NOMO-1 (cell line): ENCODE results near the gene SNTB2.
"Not testable (repeated sequence)": the region's sequence is repeated elsewhere in the genome, so short reads cannot be mapped to it uniquely, and the experiment has no call there.

Experiments
- DNase-seq, 2 experiments: peaks; one replicate each; lab custom pipeline; 2025; ENCODE audit not compliant: unreplicated experiment in 2 of 2; lab: John Stamatoyannopoulos, UW

SNTB2 gene

GRCh38 chr16:69225121-69225520 lies 38.2 kb downstream of the SNTB2 start:
- no peak for DNase-seq

GRCh38 chr16:69233124-69233523 lies 46.2 kb downstream of the SNTB2 start:
- DNase-seq: no peak

GRCh38 chr16:69234460-69234859 lies 47.5 kb downstream of the SNTB2 start:
- DNase-seq: no peak

- DNase-seq: no peak
Observed at GRCh38 chr16:69236319-69236718, 49.4 kb downstream of the SNTB2 start.

- DNase-seq: no peak
Observed at GRCh38 chr16:69237296-69237695, 50.3 kb downstream of the SNTB2 start.

- no peak for DNase-seq
Observed at GRCh38 chr16:69239851-69240250, 52.9 kb downstream of the SNTB2 start.

- DNase-seq: no peak
Observed at GRCh38 chr16:69240331-69240730, 53.4 kb downstream of the SNTB2 start.

GRCh38 chr16:69241926-69242325 lies 55.0 kb downstream of the SNTB2 start:
- no peak for DNase-seq

- DNase-seq: no peak
Observed at GRCh38 chr16:69243479-69243878, 56.5 kb downstream of the SNTB2 start.

GRCh38 chr16:69244336-69244735 lies 57.4 kb downstream of the SNTB2 start:
- DNase-seq: no peak

GRCh38 chr16:69250081-69250480 lies 63.1 kb downstream of the SNTB2 start:
- DNase-seq: no peak

GRCh38 chr16:69253870-69254341 lies 66.9 kb downstream of the SNTB2 start:
- DNase-seq: no peak

GRCh38 chr16:69259428-69259764 lies 72.4 kb downstream of the SNTB2 start:
- not testable (repeated sequence) for DNase-seq

GRCh38 chr16:69260019-69260418 lies 73.1 kb downstream of the SNTB2 start:
- DNase-seq: no peak

GRCh38 chr16:69260506-69260905 lies 73.5 kb downstream of the SNTB2 start:
- DNase-seq: no peak

GRCh38 chr16:69266334-69267063 lies 79.5 kb downstream of the SNTB2 start:
- DNase-seq: no peak

GRCh38 chr16:69267633-69268032 lies 80.7 kb downstream of the SNTB2 start:
- DNase-seq: no peak

- DNase-seq: peak; percentile 9 to 69
Observed at GRCh38 chr16:69270395-69270794, 83.4 kb downstream of the SNTB2 start.

GRCh38 chr16:69270831-69271230 lies 83.9 kb downstream of the SNTB2 start:
- no peak for DNase-seq

- DNase-seq: no peak
Observed at GRCh38 chr16:69273009-69273408, 86.0 kb downstream of the SNTB2 start.

- DNase-seq: no peak
Observed at GRCh38 chr16:69274699-69275235, 87.8 kb downstream of the SNTB2 start.
